ENCODE data around the gene SEMA3F.
"Not testable (repeated sequence)": the region's sequence is repeated elsewhere in the genome, so short reads cannot be mapped to it uniquely, and the experiment has no call there.

The SEMA3F gene

GRCh38 chr3:50227390-50228183 lies 72.5 kb downstream of the SEMA3F start:
- DNase-seq (ENCODE audit: extremely low read depth in 1 of 2, low read depth in 1 of 2), result peak; percentile 68 to 87

DNA sequence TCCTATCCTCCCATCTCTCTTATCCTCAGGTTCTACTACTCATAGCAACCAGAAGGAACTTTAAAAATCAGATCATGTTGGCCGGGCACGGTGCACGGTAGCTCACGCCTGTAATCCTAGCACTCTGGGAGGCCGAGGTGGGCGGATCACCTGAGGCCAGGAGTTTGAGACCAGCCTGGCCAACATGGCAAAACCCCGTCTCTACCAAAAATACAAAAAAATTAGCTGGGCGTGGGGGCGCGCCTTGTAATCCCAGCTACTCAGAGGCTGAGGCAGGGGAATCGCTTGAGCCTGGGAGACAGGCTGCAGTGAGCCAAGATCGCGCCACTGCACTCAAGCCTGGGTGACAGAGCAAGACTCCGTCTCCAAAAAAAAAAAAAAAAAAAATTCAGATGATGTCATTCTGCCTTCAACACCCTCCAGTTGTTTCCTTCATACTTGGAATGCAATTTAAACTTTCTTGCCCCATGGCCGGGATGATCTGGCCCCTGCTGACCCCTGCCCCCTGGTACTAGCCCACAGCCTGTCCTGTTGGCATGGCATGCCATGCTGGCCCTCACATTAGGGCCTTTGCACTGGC lies 73.2 kb downstream of the SEMA3F start:
- DNase-seq (ENCODE audit: extremely low read depth in 1 of 2, low read depth in 1 of 2), result not testable (repeated sequence)

- no peak for DNase-seq (ENCODE audit: extremely low read depth in 1 of 2, low read depth in 1 of 2)
Measured at GRCh38 chr3:50229490-50229889, 74.4 kb downstream of the SEMA3F start.

DNA sequence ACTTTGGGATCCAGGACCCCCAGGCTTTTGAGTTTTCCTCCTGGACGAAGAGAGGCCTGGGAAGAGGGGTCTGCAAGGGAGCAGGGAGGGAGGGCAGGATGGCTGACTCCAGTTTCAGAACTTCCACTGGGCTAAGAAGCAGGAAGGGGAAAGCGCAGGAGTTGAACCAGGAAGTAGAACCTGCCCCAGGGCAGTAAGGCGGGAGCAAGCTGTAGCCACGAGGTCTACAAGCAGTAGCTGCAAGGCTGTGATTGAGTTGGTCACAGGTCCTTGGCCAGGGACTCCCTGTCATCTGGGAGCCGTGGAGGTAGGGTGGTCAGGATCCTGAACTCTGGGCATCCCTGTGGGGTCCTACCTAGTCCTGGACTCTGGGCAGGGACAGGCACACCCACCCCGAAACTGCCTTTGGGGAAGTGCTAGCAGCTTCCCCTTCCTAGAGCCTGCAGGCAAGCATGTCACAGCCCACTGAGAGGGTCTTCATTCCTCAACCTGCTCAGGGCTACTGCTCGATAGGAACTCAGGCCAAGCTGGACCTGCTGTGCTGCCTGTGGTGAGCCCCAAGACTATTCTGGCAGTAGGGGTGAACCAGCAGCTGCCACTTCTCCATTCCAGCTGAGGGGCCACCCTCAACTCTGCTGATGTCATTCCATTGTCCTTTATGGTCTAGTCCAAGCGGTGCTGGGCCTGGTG lies 75.1 kb downstream of the SEMA3F start:
- DNase-seq (ENCODE audit: extremely low read depth in 1 of 2, low read depth in 1 of 2), result no peak

- DNase-seq (ENCODE audit: extremely low read depth in 1 of 2, low read depth in 1 of 2), result no peak
Measured at GRCh38 chr3:50230794-50231125, 75.6 kb downstream of the SEMA3F start.

DNA sequence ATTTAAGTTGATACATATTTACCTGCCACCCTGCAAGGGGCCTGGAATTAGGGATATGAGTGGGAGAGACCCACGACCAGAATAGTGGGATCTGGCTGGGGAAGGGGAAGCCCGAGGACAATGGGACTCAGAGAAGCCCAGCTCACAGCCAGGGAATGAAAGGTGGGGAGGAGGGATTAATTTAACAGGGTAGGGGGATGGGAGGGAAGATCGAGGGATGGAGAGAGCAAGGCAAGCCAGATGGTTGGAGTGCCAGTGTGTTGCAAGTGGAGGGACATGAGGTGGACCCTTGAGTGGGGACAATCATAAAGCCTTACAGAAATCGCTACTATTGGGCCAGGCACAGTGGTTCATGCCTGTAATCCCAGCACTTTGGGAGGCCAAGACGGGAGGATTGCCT lies 76.5 kb downstream of the SEMA3F start:
- no peak for DNase-seq (ENCODE audit: extremely low read depth in 1 of 2, low read depth in 1 of 2)

- DNase-seq (ENCODE audit: extremely low read depth in 1 of 2, low read depth in 1 of 2), result no peak
Measured at GRCh38 chr3:50232303-50232702, 77.2 kb downstream of the SEMA3F start.

DNA sequence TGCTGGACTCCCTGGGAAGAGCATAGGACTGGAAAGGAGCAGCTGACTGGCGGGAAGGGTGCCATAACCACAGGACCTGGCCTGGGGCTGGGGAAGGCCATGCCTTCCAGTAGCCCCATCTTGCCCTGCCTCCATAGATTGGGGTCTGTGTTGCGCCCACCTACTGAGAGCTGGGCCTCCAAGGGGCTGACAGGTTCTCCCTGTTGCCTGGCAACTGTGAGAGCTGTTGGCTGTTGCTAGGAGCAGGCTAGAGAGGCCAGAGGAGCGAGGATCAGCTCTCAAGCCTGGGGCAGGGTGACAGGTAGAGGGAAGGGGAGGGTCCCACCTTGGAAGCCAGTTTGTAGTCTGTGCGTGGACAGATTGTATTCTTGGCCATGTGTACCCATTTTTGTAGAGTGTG lies 78.1 kb downstream of the SEMA3F start:
- DNase-seq (ENCODE audit: extremely low read depth in 1 of 2, low read depth in 1 of 2), result no peak

GRCh38 chr3:50235716-50236483 lies 80.8 kb downstream of the SEMA3F start, which contains the start of gene GNAI2:
TSS of gene GNAI2 (plus strand) at chr3:50236204. CDS start at chr3:50236336, 132 bp downstream.
- peak; percentile 97 for DNase-seq (ENCODE audit: extremely low read depth in 1 of 2, low read depth in 1 of 2)

DNA sequence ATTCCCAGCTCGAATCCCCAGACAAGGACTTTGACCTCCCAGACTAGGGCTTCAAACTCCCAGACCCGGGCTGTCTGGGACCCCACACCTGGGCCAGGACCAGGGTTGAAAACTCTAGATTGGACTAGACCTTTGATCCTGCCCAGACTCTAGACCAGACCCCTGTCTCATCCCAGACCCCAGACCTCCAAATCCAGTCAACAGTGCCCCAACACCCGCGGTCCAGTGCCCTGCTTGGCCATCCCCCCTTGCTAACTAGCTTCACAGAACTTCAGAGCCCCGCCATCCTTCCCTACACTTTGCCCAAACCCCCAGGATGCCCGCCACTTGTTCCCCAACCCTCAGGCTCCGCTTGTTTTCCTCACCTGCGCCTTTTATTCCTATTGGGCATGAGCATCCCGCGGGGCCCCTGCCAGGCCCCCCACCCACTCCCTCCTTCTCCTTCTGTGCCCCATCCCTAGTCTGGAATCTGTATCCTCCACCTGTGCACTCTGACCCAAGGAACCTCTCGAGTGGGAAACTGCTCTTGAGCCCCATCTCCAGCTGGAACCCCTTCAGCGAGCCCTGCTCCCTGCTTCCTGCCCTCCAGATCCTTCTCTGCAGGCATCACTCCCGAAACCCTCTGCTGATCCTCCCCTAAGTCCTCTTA lies 81.5 kb downstream of the SEMA3F start:
- DNase-seq (ENCODE audit: extremely low read depth in 1 of 2, low read depth in 1 of 2), result no peak

DNA sequence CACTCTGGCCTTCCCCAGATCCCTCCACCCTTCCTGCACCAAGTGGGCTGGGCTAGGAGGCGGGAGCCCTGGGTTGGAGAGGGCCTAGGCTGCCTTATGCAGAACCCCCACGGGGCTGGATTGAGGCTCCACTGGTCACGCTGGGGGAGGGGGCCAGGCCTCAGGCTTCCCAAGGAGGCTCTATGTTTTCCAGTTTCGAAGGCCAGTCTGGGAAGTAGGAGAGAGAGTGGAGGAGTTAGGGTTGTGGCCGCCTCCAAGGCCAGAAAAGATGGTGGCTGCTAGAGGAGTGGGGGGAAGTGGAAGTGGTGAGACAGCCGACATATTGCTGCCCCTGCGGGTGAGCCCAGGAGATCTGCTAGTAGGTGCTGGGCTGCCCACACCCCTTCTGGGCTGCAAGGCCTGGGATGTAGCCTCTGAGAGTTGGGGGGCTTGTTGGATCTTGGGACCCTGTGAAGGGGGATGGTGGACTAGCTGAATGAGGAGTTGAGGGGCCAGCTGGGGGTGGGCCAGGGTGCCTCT lies 82.1 kb downstream of the SEMA3F start:
- no peak for DNase-seq (ENCODE audit: extremely low read depth in 1 of 2, low read depth in 1 of 2)

- peak; percentile 58 to 77 for DNase-seq (ENCODE audit: extremely low read depth in 1 of 2, low read depth in 1 of 2)
Measured at GRCh38 chr3:50237754-50238548, 82.8 kb downstream of the SEMA3F start.

DNA sequence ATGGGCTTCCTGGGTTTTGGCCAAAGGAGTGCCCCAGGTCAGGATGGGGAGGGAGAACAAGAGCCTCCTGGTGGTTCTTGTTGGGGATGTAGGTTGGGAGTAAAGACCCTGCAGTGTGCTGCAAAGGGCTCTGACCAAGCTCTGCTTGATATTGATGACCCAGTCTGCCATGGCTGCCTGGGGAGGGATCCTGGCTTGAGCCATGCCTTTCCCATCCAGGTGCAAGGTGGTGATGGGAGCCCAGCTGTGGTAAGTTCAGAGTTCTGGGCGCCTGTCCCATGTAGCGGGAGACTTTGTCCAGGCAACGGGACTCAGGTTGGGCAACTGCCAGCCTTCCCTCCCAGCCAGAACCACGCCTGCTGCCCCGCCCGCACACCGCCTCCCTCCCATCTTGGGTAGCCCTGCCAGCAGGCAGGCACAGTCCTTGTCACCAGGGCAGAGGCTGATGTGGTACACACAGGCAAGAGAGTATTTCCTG lies 83.5 kb downstream of the SEMA3F start:
- no peak for DNase-seq (ENCODE audit: extremely low read depth in 1 of 2, low read depth in 1 of 2)

Measured in activated CD8-positive, alpha-beta memory T cell treated with anti-CD3 and anti-CD28 coated beads for 1 hour (primary cell).